Cardiac muscle cell (in vitro differentiated cells and primary cell): Measurements from ENCODE around the gene TUBA1C. TPM values are rescaled to one million over a fixed set of nuclear protein-coding genes. Genes with fewer than 3 reads are reported as not detected.
A peak's percentile ranks its signal among the peaks of the same experiment; 100 is the strongest.

Experiments used
- DNase-seq, 2 donors: peaks; one replicate each; pipeline versions ENCODE4 v3.0.0 to v3.0.0-alpha.2; 2010 to 2017; ENCODE audit warnings: low read depth in 1 of 2, low spot score in 1 of 2
- H3K27ac ChIP-seq: fragments of 200-600 bp; sonication (generic); 2 replicates; pipeline ENCODE4 v1.5.1; 2016
- H3K27me3 ChIP-seq: fragments of 200-600 bp; sonication (generic); 2 replicates; pipeline ENCODE4 v1.6.0; 2016; ENCODE audit warnings: control low read depth
- H3K36me3 ChIP-seq: fragments of 200-600 bp; sonication (generic); 2 replicates; pipeline ENCODE4 v1.5.1; 2016; ENCODE audit warnings: control low read depth
- H3K4me1 ChIP-seq: fragments of 200-600 bp; sonication (generic); 2 replicates; pipeline ENCODE4 v1.8.1; 2017; ENCODE audit warnings: low read depth, mild to moderate bottlenecking, mixed run types
- H3K4me3 ChIP-seq: fragments of 200-600 bp; sonication (generic); 2 replicates; pipeline ENCODE4 v1.5.1; 2016; ENCODE audit warnings: mild to moderate bottlenecking
- H3K9me3 ChIP-seq: fragments of 200-600 bp; sonication (generic); 2 replicates; pipeline ENCODE4 v1.5.1; 2017; ENCODE audit warnings: low read depth, mild to moderate bottlenecking, control low read depth
- polyA plus RNA-seq: library from polyadenylated mRNA; unstranded; fragments of >200 nt; fragmentation: Nextera tagmentation; extraction: Ambion mirVana; gene quantifications from 2 replicates; pipeline ENCODE4 v1.2.1, GENCODE V29; 2016
- total RNA-seq: library from RNA; depleted of rRNA; stranded (reverse); fragments of >200 nt; gene quantifications from 2 replicates; pipeline ENCODE4 v1.2.3, GENCODE V29; 2016
- TF ChIP-seq, protein P1 (sequence below): IDR thresholded peaks from 2 replicates; pipeline ENCODE4 v1.5.1; 2012; ENCODE audit warnings: low read depth, mild to moderate bottlenecking, low read length

TUBA1C gene
- total and polyA plus RNA-seq, 2 experiments from 2014 or later = 49.1 to 151 TPM

DNA sequence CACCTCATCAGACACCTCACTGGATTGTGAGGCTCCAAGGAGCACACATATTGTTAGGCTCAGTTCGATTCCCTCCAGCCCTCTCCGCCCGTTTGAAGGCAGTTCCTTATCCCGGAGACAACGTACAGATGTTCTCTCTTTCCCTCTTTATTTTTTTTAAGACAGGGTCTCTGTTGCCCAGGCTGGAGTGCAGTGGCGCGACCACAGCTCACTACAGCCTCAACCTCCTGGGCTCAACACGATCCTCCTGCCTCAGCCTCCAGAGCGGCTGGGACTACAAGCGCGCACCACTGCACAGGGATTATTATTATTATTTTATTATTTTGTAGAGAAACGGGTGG lies 57.5 kb downstream of the TUBA1C start:
- Histone ChIP-seq H3K27me3 (peaks cover 21% of the 10 kb centered on the region), H3K4me3 (peak overlapping the region; percentile 42), H3K27ac (peak overlapping the region; percentile 16), H3K9me3 (no peaks in the 10 kb centered on the region), H3K4me1 (no peaks in the 10 kb centered on the region), H3K36me3 (no peaks in the 10 kb centered on the region)
- TF ChIP-seq, protein P1, sequence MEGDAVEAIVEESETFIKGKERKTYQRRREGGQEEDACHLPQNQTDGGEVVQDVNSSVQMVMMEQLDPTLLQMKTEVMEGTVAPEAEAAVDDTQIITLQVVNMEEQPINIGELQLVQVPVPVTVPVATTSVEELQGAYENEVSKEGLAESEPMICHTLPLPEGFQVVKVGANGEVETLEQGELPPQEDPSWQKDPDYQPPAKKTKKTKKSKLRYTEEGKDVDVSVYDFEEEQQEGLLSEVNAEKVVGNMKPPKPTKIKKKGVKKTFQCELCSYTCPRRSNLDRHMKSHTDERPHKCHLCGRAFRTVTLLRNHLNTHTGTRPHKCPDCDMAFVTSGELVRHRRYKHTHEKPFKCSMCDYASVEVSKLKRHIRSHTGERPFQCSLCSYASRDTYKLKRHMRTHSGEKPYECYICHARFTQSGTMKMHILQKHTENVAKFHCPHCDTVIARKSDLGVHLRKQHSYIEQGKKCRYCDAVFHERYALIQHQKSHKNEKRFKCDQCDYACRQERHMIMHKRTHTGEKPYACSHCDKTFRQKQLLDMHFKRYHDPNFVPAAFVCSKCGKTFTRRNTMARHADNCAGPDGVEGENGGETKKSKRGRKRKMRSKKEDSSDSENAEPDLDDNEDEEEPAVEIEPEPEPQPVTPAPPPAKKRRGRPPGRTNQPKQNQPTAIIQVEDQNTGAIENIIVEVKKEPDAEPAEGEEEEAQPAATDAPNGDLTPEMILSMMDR = no peak
- no peak for DNase-seq

DNA sequence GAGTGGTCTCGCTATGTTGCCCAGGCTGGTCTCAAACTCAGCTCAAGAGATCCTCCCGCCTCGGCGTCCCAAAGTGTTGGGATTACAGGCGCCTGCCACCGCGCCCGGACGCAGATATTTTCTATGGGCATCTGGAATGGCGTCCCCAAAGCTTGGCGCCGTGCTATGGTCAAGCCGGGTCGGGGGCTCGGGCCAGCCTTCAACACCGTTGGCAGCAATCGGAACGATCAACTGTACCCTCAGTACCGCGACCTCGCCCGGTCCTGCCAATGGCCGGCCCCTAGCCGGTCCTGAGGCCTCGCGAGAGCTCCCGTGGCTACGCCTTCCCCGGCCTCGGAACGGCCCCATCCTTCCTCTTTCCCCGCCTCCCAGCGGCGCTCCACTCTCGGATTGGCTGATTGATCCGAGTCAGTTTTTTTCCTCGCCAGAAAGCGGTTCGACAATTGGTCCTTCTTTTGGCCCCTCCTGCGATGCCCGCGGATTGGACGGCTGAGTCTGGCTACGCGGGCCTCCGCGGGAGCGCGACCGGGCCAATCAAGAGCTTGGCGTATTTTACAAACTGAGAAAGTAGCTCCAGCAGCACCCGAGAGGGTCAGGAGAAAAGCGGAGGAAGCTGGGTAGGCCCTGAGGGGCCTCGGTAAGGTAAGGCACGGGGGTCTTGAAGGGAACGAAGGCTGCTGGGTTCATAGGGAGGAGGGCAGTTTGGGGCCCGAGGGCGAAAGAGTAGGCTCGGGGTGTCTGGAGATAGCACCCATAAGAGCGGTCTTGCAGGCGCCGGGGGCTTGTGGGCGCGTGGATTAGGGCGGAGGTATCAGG lies 58.0 kb downstream of the TUBA1C start, which contains the start of gene TROAP:
TSS of gene TROAP (plus strand) at position 548 of the 816 bp plus-strand sequence. CDS start 354 bp downstream, outside the sequence.
- H3K9me3 ChIP-seq = no peaks in the 10 kb centered on the region
- no peaks in the 10 kb centered on the region for H3K4me1 ChIP-seq
- TF ChIP-seq, protein P1 = no peak
- peak within 1 kb of the TSS; percentile 16 for H3K27ac ChIP-seq
- peaks cover 21% of the 10 kb centered on the region for H3K27me3 ChIP-seq
- DNase-seq = peak; percentile 99
- peak within 1 kb of the TSS; percentile 53 for H3K4me3 ChIP-seq
- H3K36me3 ChIP-seq = no peaks in the 10 kb centered on the region

DNA sequence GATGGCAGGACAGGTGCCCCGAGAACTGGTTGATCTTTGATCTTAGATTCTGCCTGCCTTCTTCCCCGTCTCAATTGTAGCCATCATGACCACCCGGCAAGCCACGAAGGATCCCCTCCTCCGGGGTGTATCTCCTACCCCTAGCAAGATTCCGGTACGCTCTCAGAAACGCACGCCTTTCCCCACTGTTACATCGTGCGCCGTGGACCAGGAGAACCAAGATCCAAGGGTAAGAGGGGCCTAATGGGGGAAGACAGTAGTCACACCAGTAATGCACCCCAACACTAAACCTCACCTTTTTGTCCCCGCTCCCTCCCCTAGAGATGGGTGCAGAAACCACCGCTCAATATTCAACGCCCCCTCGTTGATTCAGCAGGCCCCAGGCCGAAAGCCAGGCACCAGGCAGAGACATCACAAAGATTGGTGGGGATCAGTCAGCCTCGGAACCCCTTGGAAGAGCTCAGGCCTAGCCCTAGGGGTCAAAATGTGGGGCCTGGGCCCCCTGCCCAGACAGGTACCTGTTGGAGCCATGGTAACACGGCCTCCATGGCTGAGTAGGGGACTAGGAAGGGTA lies 58.7 kb downstream of the TUBA1C start:
- H3K27me3 ChIP-seq = peaks cover 20% of the 10 kb centered on the region
- no peak for DNase-seq
- no peaks in the 10 kb centered on the region for H3K9me3 ChIP-seq
- TF ChIP-seq, protein P1 = no peak
- H3K36me3 ChIP-seq = no peaks in the 10 kb centered on the region
- H3K27ac ChIP-seq = no peak overlapping the region
- H3K4me1 ChIP-seq = no peaks in the 10 kb centered on the region
- peak overlapping the region; percentile 53 for H3K4me3 ChIP-seq

Other genes starting within 250 kb of the TUBA1C start
- 40.8 and 41.0 TPM in 2 replicates for gene PRKAG1, start 246.3 kb upstream of the TUBA1C start, total RNA-seq
- gene PRKAG1, start 246.3 kb upstream of the TUBA1C start, polyA plus RNA-seq = 48.1 and 54.5 TPM in 2 replicates
- 28.8 and 41.3 TPM in 2 replicates for gene KMT2D, start 204.3 kb upstream of the TUBA1C start, total RNA-seq
- 31.0 and 41.3 TPM in 2 replicates for gene KMT2D, start 204.3 kb upstream of the TUBA1C start, polyA plus RNA-seq
- 0.42 and 1.1 TPM in 2 replicates for gene RHEBL1, start 195.1 kb upstream of the TUBA1C start, total RNA-seq
- gene RHEBL1, start 195.1 kb upstream of the TUBA1C start, polyA plus RNA-seq = 0.94 and 1.0 TPM in 2 replicates
- 0.36 TPM in 1 of 2 replicates, not detected in the other for gene DHH, start 170.3 kb upstream of the TUBA1C start, total RNA-seq
- not detected in 2 replicates for gene DHH, start 170.3 kb upstream of the TUBA1C start, polyA plus RNA-seq
- 29.8 and 51.3 TPM in 2 replicates for gene LMBR1L, start 154.2 kb upstream of the TUBA1C start, total RNA-seq
- 52.9 and 56.1 TPM in 2 replicates for gene LMBR1L, start 154.2 kb upstream of the TUBA1C start, polyA plus RNA-seq
- gene TUBA1B, start 133.7 kb upstream of the TUBA1C start, total RNA-seq = 1,511 and 2,134 TPM in 2 replicates
- gene TUBA1B, start 133.7 kb upstream of the TUBA1C start, polyA plus RNA-seq = 1,582 and 2,216 TPM in 2 replicates
- 509 and 1,042 TPM in 2 replicates for gene TUBA1A, start 76.0 kb upstream of the TUBA1C start, total RNA-seq
- 521 and 1,070 TPM in 2 replicates for gene TUBA1A, start 76.0 kb upstream of the TUBA1C start, polyA plus RNA-seq
- 0.53 and 4.0 TPM in 2 replicates for gene PRPH, start 30.1 kb downstream of the TUBA1C start, total RNA-seq
- gene PRPH, start 30.1 kb downstream of the TUBA1C start, polyA plus RNA-seq = 1.1 and 1.8 TPM in 2 replicates
- 8.0 and 72.9 TPM in 2 replicates for gene TROAP, start 58.2 kb downstream of the TUBA1C start, total RNA-seq
- gene TROAP, start 58.2 kb downstream of the TUBA1C start, polyA plus RNA-seq = 8.2 and 82.4 TPM in 2 replicates
- gene C1QL4, start 72.1 kb downstream of the TUBA1C start, total RNA-seq = not detected in 2 replicates
- gene C1QL4, start 72.1 kb downstream of the TUBA1C start, polyA plus RNA-seq = not detected in 2 replicates
- gene DNAJC22, start 81.8 kb downstream of the TUBA1C start, total RNA-seq = 0.48 and 0.49 TPM in 2 replicates
- gene DNAJC22, start 81.8 kb downstream of the TUBA1C start, polyA plus RNA-seq = 0.33 and 1.1 TPM in 2 replicates
- gene SPATS2, start 102.4 kb downstream of the TUBA1C start, total RNA-seq = 23.3 and 31.0 TPM in 2 replicates
- 43.1 and 50.0 TPM in 2 replicates for gene SPATS2, start 102.4 kb downstream of the TUBA1C start, polyA plus RNA-seq